Esophagus (tissue), 2 donors: ENCODE results near the gene PHC2. TPM values are rescaled to one million over a fixed set of nuclear protein-coding genes. Genes with fewer than 3 reads are reported as not detected.

ENCODE experiments used
- H3K27ac ChIP-seq, 2 donors: one replicate each; pipeline ENCODE4 v1.5.1; 2013; ENCODE audit warnings: low read depth in 2 of 2, mild to moderate bottlenecking in 2 of 2, inconsistent platforms in 1 of 2, low read length in 1 of 2, moderate library complexity in 1 of 2
- H3K27me3 ChIP-seq, 2 donors: one replicate each; pipeline ENCODE4 v1.6.1; 2013; ENCODE audit warnings: low read length in 2 of 2, control low read depth in 1 of 2, mild to moderate bottlenecking in 1 of 2; ENCODE audit not compliant: insufficient read depth in 2 of 2, control insufficient read depth in 1 of 2
- H3K36me3 ChIP-seq, 2 donors: one replicate each; pipeline ENCODE4 v1.6.1; 2013; ENCODE audit warnings: low read length in 1 of 2; ENCODE audit not compliant: control insufficient read depth in 2 of 2, insufficient read depth in 2 of 2
- H3K4me1 ChIP-seq, 2 donors: one replicate each; pipeline ENCODE4 v1.6.1; 2013; ENCODE audit warnings: low read length in 1 of 2; ENCODE audit not compliant: control insufficient read depth in 2 of 2, insufficient read depth in 2 of 2
- H3K4me3 ChIP-seq, 2 donors: one replicate each; pipeline ENCODE4 v1.5.1; 2013; ENCODE audit warnings: low read length in 2 of 2, mild to moderate bottlenecking in 2 of 2, low read depth in 1 of 2, moderate library complexity in 1 of 2
- H3K9me3 ChIP-seq, 2 donors: one replicate each; pipeline ENCODE4 v1.6.1; 2013; ENCODE audit warnings: mild to moderate bottlenecking in 2 of 2, low read depth in 1 of 2, low read length in 1 of 2, moderate library complexity in 1 of 2; ENCODE audit not compliant: control insufficient read depth in 2 of 2, insufficient read depth in 1 of 2
- WGBS, 2 donors: extraction: QIAGEN DNeasy Blood & Tissue Kit; methylation state at CpG; one replicate each; pipeline ENCODE4 v1.1.7; 2013; 5-methylcytosine and 5-hydroxymethylcytosine counted together
- polyA plus RNA-seq, 2 donors: library from polyadenylated mRNA; stranded (reverse); fragments of 200-250 nt; gene quantifications; one replicate each; pipeline ENCODE4 v1.2.3, GENCODE V29; 2013
- donor health status: healthy with polysubstance abuse.
- donor health status: Bipolar disorder and iron deficiency.

Gene PHC2
- polyA plus RNA-seq, 2 donors = 28.0 to 46.4 TPM

DNA sequence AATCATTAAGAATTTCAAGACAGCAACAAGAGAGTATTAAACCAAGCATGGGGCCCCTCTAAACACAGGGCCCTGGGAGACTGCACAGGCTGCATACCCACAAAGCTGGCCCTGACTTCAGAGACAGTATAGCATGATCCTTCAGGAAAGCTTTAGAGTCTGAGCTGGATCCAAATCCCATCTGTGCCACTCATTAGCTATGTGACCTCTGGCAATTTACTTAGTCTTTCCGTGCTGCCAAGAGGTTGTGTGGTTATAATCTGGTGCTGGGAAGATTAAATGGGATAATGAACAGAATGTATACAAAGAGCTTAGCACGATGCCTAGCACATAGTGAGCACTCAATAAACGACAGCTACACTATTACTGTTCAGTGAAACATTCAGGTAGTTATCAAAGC, 4.0 kb downstream of the PHC2 start:
- WGBS, 2 donors = 41 to 49% methylated on average over 3 of the region's 3 CpGs
- H3K4me1 ChIP-seq = peaks cover 0 to 4% of the 10 kb centered on the region in 2 donors
- H3K27ac ChIP-seq = no peak overlapping the region
- H3K27me3 ChIP-seq = no peaks in the 10 kb centered on the region
- H3K9me3 ChIP-seq = no peaks in the 10 kb centered on the region
- H3K36me3 ChIP-seq = peaks cover 0 to 4% of the 10 kb centered on the region in 2 donors
- no peak overlapping the region for H3K4me3 ChIP-seq

DNA sequence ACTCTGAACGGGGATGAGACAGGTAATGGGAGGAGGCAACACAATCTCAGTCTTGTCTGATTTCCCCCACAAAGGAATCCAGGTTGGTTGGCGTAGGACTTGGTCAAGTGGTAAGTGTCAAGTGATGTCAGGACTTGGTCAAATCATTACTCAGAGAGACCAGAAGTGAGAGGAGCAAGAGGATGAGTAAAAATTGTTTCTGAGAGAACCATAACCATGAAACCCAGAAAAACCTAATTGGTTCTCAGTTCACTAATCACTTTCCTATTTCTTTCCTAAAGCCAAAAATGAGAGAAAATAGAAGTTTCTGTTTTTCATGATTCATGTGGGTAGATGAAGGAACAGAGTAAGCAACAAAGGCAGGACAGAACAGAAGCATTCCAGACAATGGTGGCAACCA, 5.0 kb downstream of the PHC2 start:
- peaks cover 0 to 4% of the 10 kb centered on the region in 2 donors for H3K36me3 ChIP-seq
- WGBS, 2 donors = 87 to 89% methylated on average over 2 of the region's 2 CpGs
- H3K9me3 ChIP-seq = no peaks in the 10 kb centered on the region
- peaks cover 0 to 4% of the 10 kb centered on the region in 2 donors for H3K4me1 ChIP-seq
- no peak overlapping the region for H3K4me3 ChIP-seq
- H3K27ac ChIP-seq = no peak overlapping the region
- no peaks in the 10 kb centered on the region for H3K27me3 ChIP-seq

DNA sequence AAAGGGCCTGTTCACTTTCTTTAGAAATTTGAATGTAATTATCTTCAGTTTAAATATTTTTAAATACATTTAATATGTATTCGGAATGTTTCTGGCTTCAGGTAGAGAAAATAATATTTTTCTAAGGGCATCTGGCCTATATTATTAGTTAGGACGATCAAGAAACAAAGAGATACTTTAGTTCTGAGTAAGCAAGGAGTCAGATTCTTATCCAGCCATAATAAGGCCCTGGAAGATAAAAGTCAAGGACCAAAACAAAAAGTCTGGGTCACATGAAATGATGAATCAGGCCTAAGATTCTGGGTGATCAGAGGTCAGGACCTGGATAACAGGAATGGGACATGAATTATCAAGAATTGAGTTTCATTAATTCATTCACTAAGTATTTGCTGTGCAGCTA, 6.3 kb downstream of the PHC2 start:
- H3K4me1 ChIP-seq = peaks cover 0 to 2% of the 10 kb centered on the region in 2 donors
- no peaks in the 10 kb centered on the region for H3K27me3 ChIP-seq
- H3K9me3 ChIP-seq = no peaks in the 10 kb centered on the region
- H3K4me3 ChIP-seq = no peak overlapping the region
- no peak overlapping the region for H3K27ac ChIP-seq
- peaks cover 0 to 4% of the 10 kb centered on the region in 2 donors for H3K36me3 ChIP-seq
- 63 to 76% methylated on average over 2 of the region's 2 CpGs for WGBS, 2 donors

DNA sequence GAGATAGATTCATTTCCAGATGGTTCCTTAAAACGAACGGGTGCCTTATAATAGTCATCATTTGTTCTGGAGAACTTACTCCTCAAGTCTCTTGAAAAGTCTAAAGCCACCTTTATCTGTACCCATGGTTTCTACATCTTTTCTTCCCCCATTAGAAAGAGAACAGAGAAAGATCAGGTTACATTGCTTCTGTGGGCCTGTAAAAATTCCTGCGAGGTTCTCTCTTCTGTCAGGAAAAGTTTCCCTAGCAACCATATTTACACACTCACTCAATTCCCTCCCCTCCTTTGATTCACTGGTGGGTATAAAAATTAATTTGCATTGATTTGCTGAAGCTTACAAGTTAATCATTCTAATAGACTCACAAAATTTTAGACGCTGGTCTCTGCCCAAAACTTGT, 6.7 kb downstream of the PHC2 start:
- WGBS, 2 donors = 83 to 86% methylated on average over 4 of the region's 4 CpGs
- Histone ChIP-seq H3K4me3 (no peak overlapping the region), H3K36me3 (peaks cover 0 to 4% of the 10 kb centered on the region in 2 donors), H3K27ac (no peak overlapping the region), H3K9me3 (no peaks in the 10 kb centered on the region), H3K27me3 (no peaks in the 10 kb centered on the region), H3K4me1 (peaks cover 0 to 2% of the 10 kb centered on the region in 2 donors)

DNA sequence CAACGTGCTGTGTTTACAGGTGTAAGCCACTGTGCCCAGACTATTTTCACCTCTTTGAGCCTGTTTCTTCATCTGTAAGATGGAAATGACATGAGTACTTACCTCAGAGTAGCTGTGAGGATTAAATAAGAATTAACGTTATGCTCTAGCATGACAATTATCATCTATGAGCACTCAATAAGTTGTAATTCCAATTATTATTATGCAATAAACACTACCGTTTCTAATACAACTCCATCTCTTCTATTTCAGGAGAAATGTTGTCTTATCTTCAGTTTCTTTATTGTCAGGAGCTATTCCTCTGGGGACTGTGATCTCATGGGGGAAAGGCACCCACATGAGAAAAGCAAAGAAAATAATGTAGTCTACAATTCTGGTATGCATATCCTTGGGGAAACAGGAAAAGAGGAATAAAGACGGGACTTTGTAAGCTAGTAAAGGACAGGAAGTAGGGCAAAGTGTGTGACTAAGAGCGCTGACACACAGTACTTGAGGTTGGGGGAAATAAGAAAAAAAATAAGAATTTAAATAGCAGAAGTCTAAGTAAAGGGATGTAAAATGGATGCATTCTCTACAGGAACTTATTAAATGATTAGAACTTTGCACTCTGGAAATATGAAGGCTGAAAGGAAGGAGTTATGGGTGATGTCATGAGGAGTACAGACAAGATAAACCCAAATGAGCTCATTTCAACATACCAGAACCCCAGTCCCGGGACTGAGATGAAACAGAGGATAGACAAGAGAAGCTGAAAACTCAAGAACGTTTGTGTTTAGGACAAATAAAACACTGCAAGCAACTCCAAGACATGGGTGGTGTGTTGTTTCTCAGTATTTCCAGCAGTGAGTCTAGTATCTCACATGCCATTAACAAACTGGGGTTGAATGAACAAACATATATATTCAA, 9.8 kb downstream of the PHC2 start:
- no peaks in the 10 kb centered on the region for H3K4me1 ChIP-seq
- no peak overlapping the region for H3K27ac ChIP-seq
- 73 to 77% methylated on average over 7 of the region's 7 CpGs for WGBS, 2 donors
- peaks cover 0 to 4% of the 10 kb centered on the region in 2 donors for H3K36me3 ChIP-seq
- no peak overlapping the region for H3K4me3 ChIP-seq
- no peaks in the 10 kb centered on the region for H3K9me3 ChIP-seq
- no peaks in the 10 kb centered on the region for H3K27me3 ChIP-seq

DNA sequence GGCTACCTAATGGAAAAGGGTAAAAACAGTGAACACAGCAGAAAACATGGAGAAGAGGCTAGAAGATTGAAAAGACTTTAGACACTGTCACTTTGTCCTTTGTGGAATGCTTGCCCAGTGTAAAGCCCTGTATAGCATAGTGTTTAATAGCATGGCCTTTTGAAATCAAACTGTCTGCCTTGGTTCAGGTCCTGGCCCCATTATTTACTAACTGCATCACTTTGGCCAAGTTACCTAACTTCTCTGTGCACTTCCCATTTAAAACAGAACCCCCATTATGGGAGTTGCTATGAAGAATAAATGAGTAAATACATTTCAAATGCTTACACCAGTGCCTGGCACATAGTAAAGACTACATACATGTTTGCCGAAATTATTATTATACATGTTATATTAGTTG, 12.1 kb downstream of the PHC2 start:
- WGBS, 2 donors = 94 to 95% methylated on average over 1 of the region's 1 CpG
- no peaks in the 10 kb centered on the region for H3K27me3 ChIP-seq
- no peaks in the 10 kb centered on the region for H3K36me3 ChIP-seq
- H3K9me3 ChIP-seq = no peaks in the 10 kb centered on the region
- no peaks in the 10 kb centered on the region for H3K4me1 ChIP-seq
- H3K27ac ChIP-seq = no peak overlapping the region
- no peak overlapping the region for H3K4me3 ChIP-seq

DNA sequence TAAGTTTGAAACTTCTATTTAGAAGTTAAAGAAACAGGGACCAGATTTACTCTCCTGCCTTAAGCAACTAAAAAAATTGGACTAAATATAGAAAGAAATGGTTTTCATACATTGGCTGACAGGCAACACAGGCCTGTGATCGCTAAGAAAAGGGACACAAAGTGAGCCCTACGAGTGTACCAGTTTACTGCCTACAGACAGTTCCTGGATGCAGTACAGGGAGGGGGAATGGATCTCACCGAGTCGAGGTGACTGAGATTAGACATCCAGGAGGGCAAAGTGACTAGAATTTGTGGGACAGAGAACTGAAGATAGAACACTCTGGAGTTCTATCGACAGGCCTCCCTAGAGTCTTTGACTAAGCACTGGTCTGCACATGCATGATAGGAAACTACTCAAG, 16.0 kb downstream of the PHC2 start:
- 88 to 93% methylated on average over 5 of the region's 5 CpGs for WGBS, 2 donors
- H3K36me3 ChIP-seq = no peaks in the 10 kb centered on the region
- no peak overlapping the region for H3K4me3 ChIP-seq

DNA sequence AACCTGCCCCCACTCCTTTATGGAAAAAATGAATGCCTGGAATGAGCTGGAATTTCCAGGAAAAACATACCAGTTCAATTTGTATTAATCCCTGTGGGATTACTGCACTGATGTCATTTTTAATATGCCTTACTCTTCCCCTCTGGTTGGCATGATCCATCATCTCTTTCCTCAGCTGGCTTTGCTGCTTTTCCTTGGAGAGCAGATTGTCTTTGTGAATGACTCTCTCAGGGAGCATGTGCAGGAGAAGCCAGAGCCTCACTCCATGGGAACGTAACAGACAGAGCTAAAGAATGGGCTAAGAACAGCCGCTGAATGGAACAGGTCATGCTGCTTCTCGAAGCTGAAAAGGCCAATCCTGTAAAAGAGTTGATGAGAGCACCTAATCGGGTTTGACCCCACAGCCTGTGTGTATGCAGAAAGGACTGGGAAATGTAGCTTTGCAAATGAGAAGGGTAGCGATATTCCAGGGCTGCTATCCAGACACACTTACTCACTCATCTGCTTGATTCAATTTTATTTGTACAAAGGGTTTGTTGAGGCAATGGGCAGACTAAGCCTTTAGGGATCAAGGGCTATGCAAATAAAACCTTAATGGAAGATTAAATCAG, 20.7 kb downstream of the PHC2 start:
- H3K9me3 ChIP-seq = no peaks in the 10 kb centered on the region
- H3K4me3 ChIP-seq = no peak overlapping the region
- H3K36me3 ChIP-seq = no peaks in the 10 kb centered on the region
- WGBS, 2 donors = 47 to 54% methylated on average over 5 of the region's 5 CpGs
- H3K4me1 ChIP-seq = no peaks in the 10 kb centered on the region
- no peaks in the 10 kb centered on the region for H3K27me3 ChIP-seq
- H3K27ac ChIP-seq = no peak overlapping the region

More for the DNA sequence above, 16.0 kb downstream of the PHC2 start:
- Histone ChIP-seq H3K4me1 (no peaks in the 10 kb centered on the region), H3K9me3 (no peaks in the 10 kb centered on the region), H3K27me3 (no peaks in the 10 kb centered on the region), H3K27ac (no peak overlapping the region)

DNA sequence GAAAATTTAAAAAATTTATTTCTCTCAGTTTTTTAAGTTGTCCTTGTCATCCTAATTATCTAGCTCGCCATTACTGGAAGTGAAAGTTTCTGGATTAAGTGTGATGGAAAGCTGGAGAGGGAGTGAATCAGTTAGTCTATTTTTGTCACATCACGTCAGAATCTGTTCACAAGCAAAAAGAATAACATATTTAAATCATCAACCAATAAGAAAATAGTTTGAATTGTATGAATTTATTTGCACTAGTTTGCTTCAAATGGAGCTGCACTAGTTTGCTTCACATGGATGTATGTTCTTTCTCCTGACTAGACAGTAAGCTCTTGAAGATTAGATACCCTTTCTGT, 22.8 kb downstream of the PHC2 start:
- Histone ChIP-seq H3K36me3 (no peaks in the 10 kb centered on the region), H3K27ac (no peak overlapping the region)
- 70 to 75% methylated on average over 2 of the region's 2 CpGs for WGBS, 2 donors

More for the DNA sequence above, 22.8 kb downstream of the PHC2 start:
- Histone ChIP-seq H3K4me3 (no peak overlapping the region), H3K9me3 (no peaks in the 10 kb centered on the region), H3K27me3 (no peaks in the 10 kb centered on the region), H3K4me1 (no peaks in the 10 kb centered on the region)
